ENCODE data around the gene NKD2.

NKD2 gene

GRCh38 chr5:1035421-1036405, 27.1 kb downstream of the NKD2 start:
- H3K4me3 ChIP-seq (ENCODE audit: low read depth, low read length) = no peak overlapping the region
- TF ChIP-seq, protein P1, sequence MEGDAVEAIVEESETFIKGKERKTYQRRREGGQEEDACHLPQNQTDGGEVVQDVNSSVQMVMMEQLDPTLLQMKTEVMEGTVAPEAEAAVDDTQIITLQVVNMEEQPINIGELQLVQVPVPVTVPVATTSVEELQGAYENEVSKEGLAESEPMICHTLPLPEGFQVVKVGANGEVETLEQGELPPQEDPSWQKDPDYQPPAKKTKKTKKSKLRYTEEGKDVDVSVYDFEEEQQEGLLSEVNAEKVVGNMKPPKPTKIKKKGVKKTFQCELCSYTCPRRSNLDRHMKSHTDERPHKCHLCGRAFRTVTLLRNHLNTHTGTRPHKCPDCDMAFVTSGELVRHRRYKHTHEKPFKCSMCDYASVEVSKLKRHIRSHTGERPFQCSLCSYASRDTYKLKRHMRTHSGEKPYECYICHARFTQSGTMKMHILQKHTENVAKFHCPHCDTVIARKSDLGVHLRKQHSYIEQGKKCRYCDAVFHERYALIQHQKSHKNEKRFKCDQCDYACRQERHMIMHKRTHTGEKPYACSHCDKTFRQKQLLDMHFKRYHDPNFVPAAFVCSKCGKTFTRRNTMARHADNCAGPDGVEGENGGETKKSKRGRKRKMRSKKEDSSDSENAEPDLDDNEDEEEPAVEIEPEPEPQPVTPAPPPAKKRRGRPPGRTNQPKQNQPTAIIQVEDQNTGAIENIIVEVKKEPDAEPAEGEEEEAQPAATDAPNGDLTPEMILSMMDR (IDR thresholded peaks at IDR 0.05; ENCODE audit: low read depth, low read length) = no peak

- TF ChIP-seq, protein P1 (IDR thresholded peaks at IDR 0.05; ENCODE audit: low read depth, low read length) = no peak
Observed at GRCh38 chr5:1036504-1037122, 28.0 kb downstream of the NKD2 start.

DNA sequence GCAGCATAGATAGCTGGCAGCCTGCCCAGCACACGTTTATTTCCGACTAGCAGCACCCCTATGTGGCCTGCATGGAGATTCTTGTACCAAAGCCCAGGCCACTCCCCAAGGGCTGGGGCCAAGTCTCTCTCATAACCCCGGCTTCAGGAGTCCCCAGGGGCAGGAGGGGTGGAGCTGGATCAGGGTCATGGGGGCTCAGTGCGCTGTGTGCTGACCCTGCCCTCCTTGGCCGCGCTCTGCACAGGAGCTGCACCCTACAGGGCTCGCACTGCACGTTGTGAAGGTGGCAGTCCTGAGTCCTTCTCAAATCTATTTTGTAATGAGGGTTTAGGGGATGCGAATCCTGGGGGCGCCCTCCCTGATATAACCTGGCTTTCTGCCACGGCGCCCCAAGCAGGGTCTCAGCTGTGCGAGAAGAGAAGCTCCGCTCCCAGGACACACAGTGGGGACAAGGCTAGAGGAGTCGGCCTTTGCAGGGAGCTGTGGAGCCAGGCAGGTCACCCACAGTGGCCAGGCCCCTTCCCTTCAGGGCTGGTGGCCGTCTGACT, 28.6 kb downstream of the NKD2 start:
- TF ChIP-seq, protein P1 (IDR thresholded peaks at IDR 0.05; ENCODE audit: low read depth, low read length) = no peak
- no peak overlapping the region for H3K4me3 ChIP-seq (ENCODE audit: low read depth, low read length)

More at GRCh38 chr5:1036504-1037122, 28.0 kb downstream of the NKD2 start:
- H3K4me3 ChIP-seq (ENCODE audit: low read depth, low read length) = no peak overlapping the region

- H3K4me3 ChIP-seq (ENCODE audit: low read depth, low read length) = no peak overlapping the region
- TF ChIP-seq, protein P1 (IDR thresholded peaks at IDR 0.05; ENCODE audit: low read depth, low read length) = no peak
Observed at GRCh38 chr5:1037671-1038416, 29.2 kb downstream of the NKD2 start.

- TF ChIP-seq, protein P1 (IDR thresholded peaks at IDR 0.05; ENCODE audit: low read depth, low read length) = no peak
- H3K4me3 ChIP-seq (ENCODE audit: low read depth, low read length) = no peak overlapping the region
Observed at GRCh38 chr5:1038417-1039209, 30.0 kb downstream of the NKD2 start.

DNA sequence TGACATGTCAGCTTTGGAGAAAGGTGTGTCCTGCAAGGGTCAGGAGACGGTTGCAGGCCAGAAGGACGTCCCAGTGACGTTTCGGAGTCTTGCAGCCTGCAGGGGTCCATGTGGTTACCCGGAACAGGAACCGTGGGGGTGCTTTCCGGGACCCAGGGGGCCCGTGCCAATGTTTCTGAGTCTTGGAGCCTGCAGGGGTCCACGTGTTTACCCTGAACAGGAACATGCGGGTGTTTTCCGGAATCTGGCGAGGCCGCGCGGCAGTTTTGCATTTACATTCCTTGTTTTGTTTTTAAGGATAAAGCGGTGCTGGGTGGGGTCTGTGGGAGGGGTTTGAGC, 30.6 kb downstream of the NKD2 start:
- H3K4me3 ChIP-seq (ENCODE audit: low read depth, low read length) = no peak overlapping the region
- TF ChIP-seq, protein P1 (IDR thresholded peaks at IDR 0.05; ENCODE audit: low read depth, low read length) = no peak
